ENCODE measurements around the gene NABP1. TPM values are rescaled to one million over a fixed set of nuclear protein-coding genes. Genes with fewer than 3 reads are reported as not detected.

The NABP1 gene
- polyA plus RNA-seq, 2 of the 4 experiments (the other 2 are of a cell fraction), result 21.9 to 22.4 TPM

GRCh38 chr2:191657977-191658376 is 20.0 kb upstream of the NABP1 start:
- no peak overlapping the region for H3K4me3 ChIP-seq
- no peak for TF ChIP-seq CHD4 (IDR thresholded peaks at IDR 0.05; ENCODE audit: borderline replicate concordance)
- TF ChIP-seq MAZ (IDR thresholded peaks at IDR 0.05; ENCODE audit: borderline replicate concordance, low read depth, low read length), result no peak
- no peak for TF ChIP-seq TFCP2L1 (CRISPR knock-in tag; IDR thresholded peaks at IDR 0.05)
- TF ChIP-seq FOSB (CRISPR knock-in tag; IDR thresholded peaks at IDR 0.05), result no peak
- TF ChIP-seq, protein P1, sequence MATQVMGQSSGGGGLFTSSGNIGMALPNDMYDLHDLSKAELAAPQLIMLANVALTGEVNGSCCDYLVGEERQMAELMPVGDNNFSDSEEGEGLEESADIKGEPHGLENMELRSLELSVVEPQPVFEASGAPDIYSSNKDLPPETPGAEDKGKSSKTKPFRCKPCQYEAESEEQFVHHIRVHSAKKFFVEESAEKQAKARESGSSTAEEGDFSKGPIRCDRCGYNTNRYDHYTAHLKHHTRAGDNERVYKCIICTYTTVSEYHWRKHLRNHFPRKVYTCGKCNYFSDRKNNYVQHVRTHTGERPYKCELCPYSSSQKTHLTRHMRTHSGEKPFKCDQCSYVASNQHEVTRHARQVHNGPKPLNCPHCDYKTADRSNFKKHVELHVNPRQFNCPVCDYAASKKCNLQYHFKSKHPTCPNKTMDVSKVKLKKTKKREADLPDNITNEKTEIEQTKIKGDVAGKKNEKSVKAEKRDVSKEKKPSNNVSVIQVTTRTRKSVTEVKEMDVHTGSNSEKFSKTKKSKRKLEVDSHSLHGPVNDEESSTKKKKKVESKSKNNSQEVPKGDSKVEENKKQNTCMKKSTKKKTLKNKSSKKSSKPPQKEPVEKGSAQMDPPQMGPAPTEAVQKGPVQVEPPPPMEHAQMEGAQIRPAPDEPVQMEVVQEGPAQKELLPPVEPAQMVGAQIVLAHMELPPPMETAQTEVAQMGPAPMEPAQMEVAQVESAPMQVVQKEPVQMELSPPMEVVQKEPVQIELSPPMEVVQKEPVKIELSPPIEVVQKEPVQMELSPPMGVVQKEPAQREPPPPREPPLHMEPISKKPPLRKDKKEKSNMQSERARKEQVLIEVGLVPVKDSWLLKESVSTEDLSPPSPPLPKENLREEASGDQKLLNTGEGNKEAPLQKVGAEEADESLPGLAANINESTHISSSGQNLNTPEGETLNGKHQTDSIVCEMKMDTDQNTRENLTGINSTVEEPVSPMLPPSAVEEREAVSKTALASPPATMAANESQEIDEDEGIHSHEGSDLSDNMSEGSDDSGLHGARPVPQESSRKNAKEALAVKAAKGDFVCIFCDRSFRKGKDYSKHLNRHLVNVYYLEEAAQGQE (IDR thresholded peaks at IDR 0.05), result no peak
- no peak for TF ChIP-seq JUN (IDR thresholded peaks at IDR 0.05)
- TF ChIP-seq ESRRA (IDR thresholded peaks at IDR 0.05; ENCODE audit: borderline replicate concordance, low read length), result no peak
- TF ChIP-seq PBX3 (IDR thresholded peaks at IDR 0.05), result no peak
- no peak for TF ChIP-seq BHLHE40 (IDR thresholded peaks at IDR 0.05; ENCODE audit: low read depth, low read length)
- TF ChIP-seq EHF (CRISPR knock-in tag; IDR thresholded peaks at IDR 0.05), result no peak
- no peak for TF ChIP-seq POLR2A (IDR thresholded peaks at IDR 0.05; ENCODE audit: low read length)
- no peak for TF ChIP-seq HOXB5 (CRISPR knock-in tag; IDR thresholded peaks at IDR 0.05)
- no peak for TF ChIP-seq ZSCAN20 (CRISPR knock-in tag; IDR thresholded peaks at IDR 0.05)
- TF ChIP-seq, protein P2, sequence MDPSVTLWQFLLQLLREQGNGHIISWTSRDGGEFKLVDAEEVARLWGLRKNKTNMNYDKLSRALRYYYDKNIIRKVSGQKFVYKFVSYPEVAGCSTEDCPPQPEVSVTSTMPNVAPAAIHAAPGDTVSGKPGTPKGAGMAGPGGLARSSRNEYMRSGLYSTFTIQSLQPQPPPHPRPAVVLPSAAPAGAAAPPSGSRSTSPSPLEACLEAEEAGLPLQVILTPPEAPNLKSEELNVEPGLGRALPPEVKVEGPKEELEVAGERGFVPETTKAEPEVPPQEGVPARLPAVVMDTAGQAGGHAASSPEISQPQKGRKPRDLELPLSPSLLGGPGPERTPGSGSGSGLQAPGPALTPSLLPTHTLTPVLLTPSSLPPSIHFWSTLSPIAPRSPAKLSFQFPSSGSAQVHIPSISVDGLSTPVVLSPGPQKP (IDR thresholded peaks at IDR 0.05; ENCODE audit: low read depth, low read length), result no peak
- TF ChIP-seq CBX2 (IDR thresholded peaks at IDR 0.05; ENCODE audit: borderline replicate concordance, low read depth), result no peak
- TF ChIP-seq, protein P3, sequence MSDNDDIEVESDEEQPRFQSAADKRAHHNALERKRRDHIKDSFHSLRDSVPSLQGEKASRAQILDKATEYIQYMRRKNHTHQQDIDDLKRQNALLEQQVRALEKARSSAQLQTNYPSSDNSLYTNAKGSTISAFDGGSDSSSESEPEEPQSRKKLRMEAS (IDR thresholded peaks at IDR 0.05), result no peak
- TF ChIP-seq, protein P4, sequence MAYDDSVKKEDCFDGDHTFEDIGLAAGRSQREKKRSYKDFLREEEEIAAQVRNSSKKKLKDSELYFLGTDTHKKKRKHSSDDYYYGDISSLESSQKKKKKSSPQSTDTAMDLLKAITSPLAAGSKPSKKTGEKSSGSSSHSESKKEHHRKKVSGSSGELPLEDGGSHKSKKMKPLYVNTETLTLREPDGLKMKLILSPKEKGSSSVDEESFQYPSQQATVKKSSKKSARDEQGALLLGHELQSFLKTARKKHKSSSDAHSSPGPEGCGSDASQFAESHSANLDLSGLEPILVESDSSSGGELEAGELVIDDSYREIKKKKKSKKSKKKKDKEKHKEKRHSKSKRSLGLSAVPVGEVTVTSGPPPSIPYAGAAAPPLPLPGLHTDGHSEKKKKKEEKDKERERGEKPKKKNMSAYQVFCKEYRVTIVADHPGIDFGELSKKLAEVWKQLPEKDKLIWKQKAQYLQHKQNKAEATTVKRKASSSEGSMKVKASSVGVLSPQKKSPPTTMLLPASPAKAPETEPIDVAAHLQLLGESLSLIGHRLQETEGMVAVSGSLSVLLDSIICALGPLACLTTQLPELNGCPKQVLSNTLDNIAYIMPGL (CRISPR knock-in tag; IDR thresholded peaks at IDR 0.05; ENCODE audit: borderline replicate concordance), result no peak
- no peaks in the 10 kb centered on the region for H3K4me1 ChIP-seq
- POLR2A ChIA-PET, result interaction anchor here (1.7 kb wide), 1 partner anchor 20 kb away, joined by 7 read pairs; the partner anchor contains the start of gene NABP1
- DNase-seq (ENCODE audit: low read depth in 1 of 2, low spot score in 1 of 2), result no peak
- CTCF ChIA-PET, result interaction anchor here (1.1 kb wide), 1 partner anchor 20 kb away, joined by 3 read pairs; no protein-coding TSS in a partner anchor
- H3K4me2 ChIP-seq, result no peak overlapping the region
- no peak for ATAC-seq
- 0 out of 6 replicates have a peak overlapping the region, but pooled peaks of 1 of the 2 experiments have one; percentile 23 for H3K27ac ChIP-seq
- no peaks in the 10 kb centered on the region for H3K9me3 ChIP-seq
- FAIRE-seq, result no peak

DNA sequence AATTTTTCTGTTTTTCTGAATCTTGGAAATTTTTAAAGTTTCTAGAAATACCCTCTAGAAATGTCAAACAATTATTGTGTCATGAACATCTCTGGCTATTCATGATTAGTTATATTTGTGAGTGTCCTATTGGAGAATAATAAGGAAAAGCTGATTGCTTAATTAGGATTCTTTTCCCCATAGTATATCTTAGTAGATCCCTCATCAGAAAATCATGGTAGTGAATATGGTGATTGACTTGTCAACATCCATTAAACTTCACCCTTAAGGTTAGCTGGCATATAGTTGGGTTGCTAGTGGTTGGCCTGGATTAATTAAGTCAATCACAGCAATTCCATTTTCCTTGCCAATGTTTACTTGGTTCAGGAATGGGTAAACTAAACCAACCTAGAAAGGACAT is 18.7 kb upstream of the NABP1 start:
- ATAC-seq, result no peak
- ChIA-PET POLR2A (interaction anchor here (0.8 kb wide), 1 partner anchor 18 kb away, joined by 4 read pairs; no protein-coding TSS in a partner anchor), CTCF (interaction anchor here (0.8 kb wide), 1 partner anchor 88 kb away, joined by 3 read pairs; no protein-coding TSS in a partner anchor)
- Histone ChIP-seq H3K4me3 (no peak overlapping the region), H3K4me2 (no peak overlapping the region), H3K9me3 (no peaks in the 10 kb centered on the region), H3K4me1 (no peaks in the 10 kb centered on the region), H3K27ac (no peak overlapping the region)
- TF ChIP-seq CBX2 (IDR thresholded peaks at IDR 0.05; ENCODE audit: borderline replicate concordance, low read depth) (no peak), KDM1A (IDR thresholded peaks at IDR 0.05; ENCODE audit: low read depth) (no peak), RNF2 (IDR thresholded peaks at IDR 0.05; ENCODE audit: borderline replicate concordance, low read depth) (no peak), ZSCAN20 (CRISPR knock-in tag; IDR thresholded peaks at IDR 0.05) (no peak), KDM5A (IDR thresholded peaks at IDR 0.05) (no peak), HOXA7 (CRISPR knock-in tag; IDR thresholded peaks at IDR 0.05) (no peak), CHD2 (IDR thresholded peaks at IDR 0.05; ENCODE audit: low read length, partially characterized antibody) (no peak), EHF (CRISPR knock-in tag; IDR thresholded peaks at IDR 0.05) (no peak), MYC (IDR thresholded peaks at IDR 0.05; ENCODE audit: borderline replicate concordance, low read length) (no peak), POLR2AphosphoS2 (conservative IDR thresholded peaks at IDR 0.05; ENCODE audit: low read length) (no peak), HEYL (CRISPR knock-in tag; IDR thresholded peaks at IDR 0.05) (no peak), ZC3H11A (IDR thresholded peaks at IDR 0.05) (no peak), GATA3 (IDR thresholded peaks at IDR 0.05; ENCODE audit: borderline replicate concordance) (no peak), EP300 (IDR thresholded peaks at IDR 0.05) (no peak), MAZ (IDR thresholded peaks at IDR 0.05; ENCODE audit: borderline replicate concordance, low read depth, low read length) (no peak)
- no peak for DNase-seq (ENCODE audit: low read depth in 1 of 2, low spot score in 1 of 2)
- no peak for FAIRE-seq
